ENCODE measurements around the gene HTR4.

Gene HTR4

GRCh38 chr5:148512498-148512897 is 141.8 kb downstream of the HTR4 start:
- TF ChIP-seq CTCF (IDR thresholded peaks at IDR 0.05; ENCODE audit: insufficient read depth, low read length, poor library complexity, severe bottlenecking): no peak
- Histone ChIP-seq H3K36me3 (ENCODE audit: control insufficient read depth, insufficient read depth, low read length) (no peaks in the 10 kb centered on the region), H3K4me3 (replicated peaks; ENCODE audit: low read depth, low read length) (no peak overlapping the region), H3K27me3 (replicated peaks; ENCODE audit: control insufficient read depth, insufficient read depth, low read length) (no peaks in the 10 kb centered on the region)
- no peak for DNase-seq (ENCODE audit: extremely low read depth, insufficient read length)

- DNase-seq (ENCODE audit: extremely low read depth, insufficient read length): no peak
- no peak for TF ChIP-seq CTCF (IDR thresholded peaks at IDR 0.05; ENCODE audit: insufficient read depth, low read length, poor library complexity, severe bottlenecking)
- H3K27me3 ChIP-seq (replicated peaks; ENCODE audit: control insufficient read depth, insufficient read depth, low read length): no peaks in the 10 kb centered on the region
- H3K4me3 ChIP-seq (replicated peaks; ENCODE audit: low read depth, low read length): no peak overlapping the region
- H3K36me3 ChIP-seq (ENCODE audit: control insufficient read depth, insufficient read depth, low read length): no peaks in the 10 kb centered on the region
These were observed 142.4 kb downstream of the HTR4 start for GRCh38 chr5:148511810-148512347.

- TF ChIP-seq CTCF (IDR thresholded peaks at IDR 0.05; ENCODE audit: insufficient read depth, low read length, poor library complexity, severe bottlenecking): no peak
- Histone ChIP-seq H3K27me3 (replicated peaks; ENCODE audit: control insufficient read depth, insufficient read depth, low read length) (no peaks in the 10 kb centered on the region), H3K4me3 (replicated peaks; ENCODE audit: low read depth, low read length) (no peak overlapping the region), H3K36me3 (ENCODE audit: control insufficient read depth, insufficient read depth, low read length) (no peaks in the 10 kb centered on the region)
- no peak for DNase-seq (ENCODE audit: extremely low read depth, insufficient read length)
These were observed 144.4 kb downstream of the HTR4 start for GRCh38 chr5:148509893-148510292.

- no peak overlapping the region for H3K4me3 ChIP-seq (replicated peaks; ENCODE audit: low read depth, low read length)
- no peak for TF ChIP-seq CTCF (IDR thresholded peaks at IDR 0.05; ENCODE audit: insufficient read depth, low read length, poor library complexity, severe bottlenecking)
These were observed 146.7 kb downstream of the HTR4 start for GRCh38 chr5:148507648-148508047.

GRCh38 chr5:148499452-148499851 is 154.9 kb downstream of the HTR4 start:
- Histone ChIP-seq H3K27me3 (replicated peaks; ENCODE audit: control insufficient read depth, insufficient read depth, low read length) (no peaks in the 10 kb centered on the region; the same call in 1 of the 2 replicates), H3K36me3 (ENCODE audit: control insufficient read depth, insufficient read depth, low read length) (no peaks in the 10 kb centered on the region), H3K4me3 (replicated peaks; ENCODE audit: low read depth, low read length) (no peak overlapping the region)
- DNase-seq (ENCODE audit: extremely low read depth, insufficient read length): no peak
- no peak for TF ChIP-seq CTCF (IDR thresholded peaks at IDR 0.05; ENCODE audit: insufficient read depth, low read length, poor library complexity, severe bottlenecking)

More at GRCh38 chr5:148507648-148508047, 146.7 kb downstream of the HTR4 start:
- DNase-seq (ENCODE audit: extremely low read depth, insufficient read length): no peak
- H3K36me3 ChIP-seq (ENCODE audit: control insufficient read depth, insufficient read depth, low read length): no peaks in the 10 kb centered on the region
- H3K27me3 ChIP-seq (replicated peaks; ENCODE audit: control insufficient read depth, insufficient read depth, low read length): no peaks in the 10 kb centered on the region

GRCh38 chr5:148497757-148498156 is 156.6 kb downstream of the HTR4 start:
- no peaks in the 10 kb centered on the region for H3K36me3 ChIP-seq (ENCODE audit: control insufficient read depth, insufficient read depth, low read length)
- no peak overlapping the region for H3K4me3 ChIP-seq (replicated peaks; ENCODE audit: low read depth, low read length)
- no peak for DNase-seq (ENCODE audit: extremely low read depth, insufficient read length)
- H3K27me3 ChIP-seq (replicated peaks; ENCODE audit: control insufficient read depth, insufficient read depth, low read length): no peaks in the 10 kb centered on the region; the same call in 1 of the 2 replicates
- TF ChIP-seq CTCF (IDR thresholded peaks at IDR 0.05; ENCODE audit: insufficient read depth, low read length, poor library complexity, severe bottlenecking): no peak

All from GM06990 (cell line).